GM21390 (cell line): ENCODE measurements around the gene NPIPB4.
"Not testable (repeated sequence)": the region's sequence is repeated elsewhere in the genome, so short reads cannot be mapped to it uniquely, and the experiment has no call there.

Source experiments
- ATAC-seq: cut with Tn5 transposase; IDR thresholded peaks from one replicate; pipeline ENCODE4 v1.9.1; 2021; ENCODE audit not compliant: unreplicated experiment

The NPIPB4 gene

GRCh38 chr16:21857656-21858055, at the start of gene NPIPB4:
TSS of gene NPIPB4 (minus strand) at chr16:21857756. CDS start at chr16:21857378, 378 bp downstream.
- ATAC-seq = not testable (repeated sequence)

DNA sequence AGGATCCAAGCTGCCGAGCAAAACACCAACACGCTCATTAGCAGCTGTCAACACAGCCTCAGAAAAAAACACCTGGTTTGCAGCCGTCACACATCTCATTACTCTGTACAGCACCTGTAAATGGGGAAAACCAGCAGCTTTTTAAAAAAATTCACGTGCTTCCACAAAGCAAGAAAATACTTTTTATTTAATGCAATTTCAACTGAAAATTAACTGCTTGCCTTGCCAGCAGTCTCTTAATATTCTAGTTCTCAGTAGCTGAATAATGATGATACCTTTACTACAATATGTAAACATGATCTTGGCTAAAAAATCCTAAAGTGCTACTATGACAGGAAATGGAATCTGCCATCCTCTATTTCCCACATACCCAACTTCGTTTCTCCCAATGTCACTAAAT, 41.4 kb upstream of the NPIPB4 start:
- not testable (repeated sequence) for ATAC-seq

DNA sequence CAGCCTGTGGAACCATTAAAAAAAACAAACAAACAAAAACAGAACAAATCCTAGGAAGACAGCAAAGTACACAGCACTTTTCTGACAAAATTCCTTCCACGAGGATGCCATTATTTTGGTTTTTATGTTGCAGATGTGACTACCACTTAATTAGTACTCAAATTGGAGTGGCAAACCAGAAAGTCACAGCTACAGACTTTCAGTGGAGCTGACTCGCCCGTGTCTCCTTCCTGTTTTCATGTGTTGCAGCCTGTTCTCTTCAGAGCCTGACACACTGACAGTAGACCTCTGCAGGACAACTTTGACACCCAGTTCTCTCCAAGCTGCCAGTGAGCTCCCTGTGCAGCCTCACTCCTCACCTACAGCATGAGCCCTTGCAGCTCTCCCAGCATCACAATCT, 24.4 kb upstream of the NPIPB4 start:
- not testable (repeated sequence) for ATAC-seq

GRCh38 chr16:21837186-21837585, 20.4 kb downstream of the NPIPB4 start:
- not testable (repeated sequence) for ATAC-seq

GRCh38 chr16:21836334-21836733, 21.2 kb downstream of the NPIPB4 start:
- ATAC-seq = not testable (repeated sequence)

DNA sequence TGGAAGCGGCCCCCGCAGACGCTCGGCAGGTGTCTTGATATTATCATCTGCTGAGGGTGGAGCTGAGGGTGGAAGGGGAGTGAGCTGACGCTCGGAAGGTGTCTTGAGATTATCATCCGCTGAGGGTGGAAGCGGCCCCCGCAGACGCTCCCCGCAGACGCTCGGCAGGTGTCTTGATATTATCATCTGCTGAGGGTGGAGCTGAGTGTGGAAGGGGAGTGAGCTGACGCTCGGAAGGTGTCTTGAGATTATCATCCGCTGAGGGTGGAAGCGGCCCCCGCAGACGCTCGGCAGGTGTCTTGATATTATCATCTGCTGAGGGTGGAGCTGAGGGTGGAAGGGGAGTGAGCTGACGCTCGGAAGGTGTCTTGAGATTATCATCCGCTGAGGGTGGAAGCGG, 21.8 kb downstream of the NPIPB4 start:
- ATAC-seq = not testable (repeated sequence)

DNA sequence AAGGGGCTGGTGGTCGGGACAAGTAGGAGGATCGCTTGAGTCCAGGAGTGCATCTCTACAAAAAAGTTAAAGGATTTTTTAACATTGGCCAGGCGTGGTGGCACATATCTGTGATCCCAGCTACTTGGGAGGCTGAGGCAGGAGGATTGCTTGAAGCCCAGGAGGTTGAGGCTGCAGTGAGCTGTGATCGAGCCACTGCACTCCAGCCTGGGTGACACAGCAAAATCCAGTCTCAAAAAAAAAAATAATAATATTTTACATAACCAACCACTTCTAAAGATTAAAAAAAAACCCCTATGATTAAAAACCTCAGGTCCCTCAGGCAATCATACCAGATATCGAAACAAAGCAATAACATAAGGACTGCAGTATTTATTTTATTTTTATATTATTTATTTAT, 23.3 kb downstream of the NPIPB4 start:
- ATAC-seq = not testable (repeated sequence)

DNA sequence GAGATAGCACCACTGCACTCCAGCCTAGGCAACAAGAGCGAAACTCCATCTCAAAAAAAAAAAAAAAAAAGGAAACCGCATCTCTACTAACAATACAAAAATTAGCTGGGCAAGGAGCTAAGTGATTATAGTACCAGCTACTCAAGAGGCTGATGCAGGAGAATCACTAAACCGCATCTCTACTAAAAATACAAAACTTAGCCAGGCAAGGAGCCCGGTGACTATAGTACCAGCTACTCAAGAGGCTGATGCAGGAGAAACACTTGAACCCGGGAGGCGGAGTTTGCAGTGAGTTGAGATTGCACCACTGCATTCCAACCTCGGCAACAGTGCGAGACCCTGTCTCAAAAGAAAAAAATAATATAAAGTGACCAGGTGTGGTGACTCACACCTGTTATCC, 27.6 kb downstream of the NPIPB4 start:
- ATAC-seq = not testable (repeated sequence)

- not testable (repeated sequence) for ATAC-seq
Measured at GRCh38 chr16:21826067-21826706, 31.4 kb downstream of the NPIPB4 start.

GRCh38 chr16:21825526-21825925, 32.0 kb downstream of the NPIPB4 start:
- ATAC-seq = not testable (repeated sequence)

DNA sequence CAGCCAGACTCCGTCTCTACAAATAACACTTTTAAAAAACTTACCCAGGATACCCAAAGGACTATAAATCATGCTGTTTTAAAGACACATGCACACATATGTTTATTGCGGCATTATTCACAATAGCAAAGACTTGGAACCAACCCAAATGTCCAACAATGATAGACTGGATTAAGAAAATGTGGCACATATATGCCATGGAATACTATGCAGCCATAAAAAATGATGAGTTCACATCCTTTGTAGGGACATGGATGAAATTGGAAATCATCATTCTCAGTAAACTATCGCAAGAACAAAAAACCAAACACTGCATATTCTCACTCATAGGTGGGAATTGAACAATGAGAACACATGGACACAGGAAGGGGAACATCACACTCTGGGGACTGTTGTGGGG, 34.3 kb downstream of the NPIPB4 start:
- ATAC-seq = not testable (repeated sequence)

DNA sequence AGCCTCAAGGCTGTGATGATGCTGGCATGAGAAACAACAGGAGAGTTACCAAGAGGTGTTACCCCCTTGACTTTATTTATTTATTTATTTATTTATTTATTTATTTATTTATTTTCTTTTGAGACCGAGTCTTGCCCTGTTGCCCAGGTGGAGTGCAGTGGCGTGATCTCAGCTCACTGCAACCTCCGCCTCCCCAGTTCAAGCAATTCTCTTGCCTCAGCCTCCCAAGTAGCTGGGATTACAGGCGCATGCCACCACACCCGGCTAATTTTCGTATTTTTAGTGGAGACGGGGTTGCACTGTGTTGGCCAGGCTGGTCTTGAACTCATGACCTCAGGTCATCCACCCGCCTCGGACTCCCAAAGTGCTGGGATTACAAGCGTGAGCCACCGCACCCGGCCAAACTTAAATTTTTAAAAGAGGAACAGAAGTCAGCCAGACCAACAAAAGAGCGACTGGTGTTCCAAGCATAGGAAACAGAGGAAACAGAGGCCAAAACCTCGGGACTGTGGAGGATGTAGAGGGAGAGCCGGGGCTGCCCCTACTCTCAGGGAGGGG, 36.6 kb downstream of the NPIPB4 start:
- not testable (repeated sequence) for ATAC-seq

DNA sequence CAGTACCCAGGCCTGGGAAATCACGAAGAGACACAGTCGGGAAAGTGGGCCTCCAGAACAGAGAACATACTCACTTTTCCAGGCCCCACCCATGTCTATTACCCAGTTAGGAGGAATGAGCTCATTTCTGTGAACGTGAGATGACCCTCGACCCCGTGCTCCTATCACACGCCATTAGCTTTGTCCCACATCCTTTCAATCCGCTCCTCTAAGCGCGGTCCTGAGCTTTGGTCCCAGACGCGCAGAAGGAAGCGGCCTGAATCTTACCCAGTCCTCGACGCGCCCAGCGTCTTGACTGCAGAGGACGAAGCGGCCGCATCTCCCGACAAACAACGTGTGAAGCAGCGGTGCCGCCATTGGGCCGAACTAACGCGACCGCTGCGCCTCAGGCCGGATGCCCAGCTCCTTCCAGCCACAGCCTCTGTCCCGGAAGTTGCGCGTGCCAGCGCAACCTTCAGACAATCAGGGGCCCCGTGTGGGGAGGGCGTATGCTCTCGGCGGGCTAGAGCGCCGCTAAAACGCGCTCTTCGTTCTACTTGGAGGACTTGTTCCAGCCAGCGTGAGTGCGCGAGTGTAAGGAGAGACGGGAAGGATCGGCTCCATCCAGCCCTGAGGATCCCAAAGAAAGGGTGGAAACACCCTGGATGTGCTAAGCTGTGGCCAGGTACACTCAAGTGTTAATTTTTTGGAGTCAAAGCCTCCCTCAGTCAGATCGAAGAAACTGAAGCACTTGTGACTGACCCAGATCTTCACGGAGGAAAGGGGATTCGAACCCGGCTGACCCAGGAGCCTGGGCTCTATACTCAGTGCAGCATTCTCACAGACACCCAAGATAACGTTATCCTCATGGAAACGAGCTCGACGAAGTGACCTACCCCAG, 37.3 kb downstream of the NPIPB4 start:
- ATAC-seq = peak; percentile 94

DNA sequence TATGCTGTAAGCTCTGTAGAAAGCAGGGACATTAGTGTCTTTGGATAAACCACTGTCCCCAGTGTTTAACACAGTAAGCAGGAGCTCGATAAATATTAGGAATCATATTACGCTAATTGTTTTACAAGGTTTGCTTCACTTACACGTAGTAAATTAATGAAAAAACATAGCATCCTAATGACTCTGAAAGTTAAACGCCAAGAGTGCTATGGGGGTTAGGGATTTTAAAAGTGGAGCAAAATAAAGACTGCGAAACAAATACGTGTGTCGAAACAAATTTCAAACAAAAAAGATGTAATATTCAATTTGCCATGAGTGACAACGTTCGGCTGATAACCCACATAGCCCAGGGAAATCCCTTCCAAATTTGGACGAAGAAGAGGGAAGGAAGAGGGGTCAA, 37.9 kb downstream of the NPIPB4 start:
- not testable (repeated sequence) for ATAC-seq

- ATAC-seq = not testable (repeated sequence)
Measured at GRCh38 chr16:21817012-21817411, 40.5 kb downstream of the NPIPB4 start.

DNA sequence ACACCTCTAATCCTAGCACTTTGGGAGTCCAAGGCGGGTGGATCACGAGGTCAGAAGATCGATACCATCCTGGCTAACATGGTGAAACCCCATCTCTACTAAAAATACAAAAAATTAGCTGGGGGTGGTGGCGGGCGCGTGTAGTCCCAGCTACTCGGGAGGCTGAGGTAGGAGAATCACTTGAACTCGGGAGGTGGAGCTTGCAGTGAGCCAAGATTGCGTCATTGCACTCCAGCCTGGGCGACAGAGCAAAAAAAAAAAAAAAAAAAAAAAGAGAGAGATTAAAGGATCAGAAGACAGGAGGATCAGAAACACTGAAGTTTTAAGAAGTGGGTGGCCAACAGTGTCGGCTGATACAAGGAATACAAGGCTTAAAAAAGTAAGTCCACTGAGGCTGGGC, 41.9 kb downstream of the NPIPB4 start:
- not testable (repeated sequence) for ATAC-seq

- ATAC-seq = not testable (repeated sequence)
Measured at GRCh38 chr16:21802375-21802663, 55.2 kb downstream of the NPIPB4 start.

GRCh38 chr16:21801538-21802374, 55.8 kb downstream of the NPIPB4 start:
- not testable (repeated sequence) for ATAC-seq

DNA sequence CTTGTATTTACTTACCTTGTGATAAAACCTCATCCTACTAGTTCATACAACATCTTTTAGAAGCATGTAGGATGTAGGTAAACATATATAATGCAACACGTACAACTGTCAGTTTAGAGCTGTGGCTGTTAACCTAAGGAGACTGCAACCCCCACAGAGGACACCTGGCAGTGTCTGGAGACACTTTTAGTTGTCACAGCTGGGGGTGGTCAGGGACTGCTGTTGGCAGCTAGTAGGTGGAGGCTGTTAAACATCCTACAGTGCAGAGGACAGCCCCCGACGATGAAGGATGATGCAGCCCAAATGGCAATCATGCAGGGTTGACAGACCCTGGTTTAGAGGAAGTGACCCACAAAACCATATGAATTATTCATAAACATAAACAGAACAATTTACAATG, 59.0 kb downstream of the NPIPB4 start:
- not testable (repeated sequence) for ATAC-seq

GRCh38 chr16:21793310-21793709, 64.2 kb downstream of the NPIPB4 start:
- ATAC-seq = not testable (repeated sequence)

- ATAC-seq = not testable (repeated sequence)
Measured at GRCh38 chr16:21790506-21790905, 67.0 kb downstream of the NPIPB4 start.
